Brain microvascular endothelial cell (primary cell): ENCODE data around the gene POC1A.
A peak's percentile ranks its signal among the peaks of the same experiment; 100 is the strongest.
"Not testable (repeated sequence)": the region's sequence is repeated elsewhere in the genome, so short reads cannot be mapped to it uniquely, and the experiment has no call there.

ENCODE experiments used
- DNase-seq: peaks from one replicate; pipeline ENCODE4 v3.0.0-alpha.2; 2020
- H3K27ac ChIP-seq: fragments of 250-450 bp; sonication (Bioruptor Pico); 2 replicates; pipeline ENCODE4 v1.5.1; 2020; ENCODE audit warnings: mild to moderate bottlenecking, moderate library complexity
- H3K27me3 ChIP-seq: fragments of 250-450 bp; sonication (Bioruptor Pico); replicated peaks from 2 replicates; pipeline ENCODE4 v1.5.1; 2020; ENCODE audit warnings: mild to moderate bottlenecking
- H3K36me3 ChIP-seq: fragments of 250-450 bp; sonication (Bioruptor Pico); replicated peaks from 2 replicates; pipeline ENCODE4 v1.5.1; 2020; ENCODE audit warnings: mild to moderate bottlenecking
- H3K4me3 ChIP-seq: 2 replicates; pipeline ENCODE4 v1.5.1; 2011; ENCODE audit warnings: low read depth, mild to moderate bottlenecking, control low read depth, low read length, moderate library complexity
- CTCF ChIP-seq: IDR thresholded peaks from 2 replicates; pipeline ENCODE4 v1.5.1; 2011; ENCODE audit warnings: low read depth, mild to moderate bottlenecking, moderate library complexity, low read length, control low read depth, inconsistent platforms; ENCODE audit errors: missing control alignments
- in situ Hi-C: cut with HindIII; loops from 2 replicates; pipeline ENCODE4 v1.10.0; 2017; ENCODE audit warnings: low sequenced_read_pairs, low pct_ligation_motif_present

POC1A gene

DNA sequence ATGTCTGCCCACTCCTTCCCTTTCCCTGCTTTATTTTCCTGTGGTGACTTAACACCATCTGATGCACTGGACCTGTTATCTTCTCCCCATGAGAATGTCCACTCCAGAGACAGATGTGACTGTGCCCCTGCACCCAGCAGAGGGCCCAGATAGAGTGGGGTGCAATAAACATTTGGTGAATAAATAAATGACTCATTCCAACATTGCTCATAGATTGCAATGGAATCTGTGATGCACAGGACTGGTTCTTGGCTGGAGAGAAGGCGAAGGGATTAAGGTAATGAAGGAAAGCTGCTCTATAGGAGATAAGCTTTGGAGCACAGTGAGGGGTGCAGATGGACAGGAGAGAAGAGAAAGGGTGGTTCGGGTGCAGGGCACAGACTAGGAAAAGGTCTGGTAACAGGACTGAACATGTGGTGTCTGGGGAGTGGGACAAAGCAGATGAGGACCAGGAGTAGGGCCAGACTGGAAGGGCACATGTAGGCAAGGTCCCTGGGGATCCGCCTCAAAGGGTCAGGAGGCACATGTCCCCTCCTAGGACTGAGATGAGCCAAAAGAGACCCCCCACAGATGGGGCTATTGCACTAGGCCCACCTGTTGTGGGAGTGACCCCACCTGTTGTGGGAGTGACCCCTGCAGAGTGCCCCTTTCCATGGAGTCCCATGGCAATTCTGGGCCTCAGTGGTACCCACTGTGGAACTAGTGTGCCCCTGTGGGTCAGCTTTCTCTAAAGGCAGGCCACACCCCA lies 17.5 kb upstream of the POC1A start:
- Histone ChIP-seq H3K36me3 (no peaks in the 10 kb centered on the region), H3K27ac (no peak overlapping the region), H3K4me3 (no peak overlapping the region), H3K27me3 (no peaks in the 10 kb centered on the region)
- peak; percentile 38 for DNase-seq
- TF ChIP-seq CTCF: no peak
- in situ Hi-C loops: no loop called here

GRCh38 chr3:52170217-52170616 lies 16.0 kb upstream of the POC1A start:
- DNase-seq, H3K4me3 ChIP-seq, in situ Hi-C loops: not testable (repeated sequence)

GRCh38 chr3:52167240-52167639 lies 13.0 kb upstream of the POC1A start:
- in situ Hi-C loops: no loop called here

More at GRCh38 chr3:52170217-52170616, 16.0 kb upstream of the POC1A start:
- not testable (repeated sequence) for H3K27me3 ChIP-seq, H3K27ac ChIP-seq, H3K36me3 ChIP-seq

GRCh38 chr3:52162250-52162872 lies 8.1 kb upstream of the POC1A start:
- H3K27ac ChIP-seq: no peak overlapping the region
- in situ Hi-C loops: no loop called here
- no peaks in the 10 kb centered on the region for H3K36me3 ChIP-seq
- no peak for TF ChIP-seq CTCF
- H3K27me3 ChIP-seq: no peaks in the 10 kb centered on the region
- H3K4me3 ChIP-seq: no peak overlapping the region
- DNase-seq: no peak

More at GRCh38 chr3:52167240-52167639, 13.0 kb upstream of the POC1A start:
- no peak overlapping the region for H3K4me3 ChIP-seq
- TF ChIP-seq CTCF: no peak
- DNase-seq: no peak
- H3K27me3 ChIP-seq: no peaks in the 10 kb centered on the region
- H3K36me3 ChIP-seq: no peaks in the 10 kb centered on the region
- no peak overlapping the region for H3K27ac ChIP-seq

GRCh38 chr3:52159503-52159902 lies 5.3 kb upstream of the POC1A start:
- TF ChIP-seq CTCF: no peak
- no peak overlapping the region for H3K27ac ChIP-seq
- in situ Hi-C loops: no loop called here

GRCh38 chr3:52155912-52156311 lies 1.7 kb upstream of the POC1A start:
- TF ChIP-seq CTCF: no peak
- H3K36me3 ChIP-seq: no peaks in the 10 kb centered on the region
- H3K4me3 ChIP-seq: no peak overlapping the region
- DNase-seq: no peak
- in situ Hi-C loops: no loop called here
- no peaks in the 10 kb centered on the region for H3K27me3 ChIP-seq
- no peak overlapping the region for H3K27ac ChIP-seq

More at GRCh38 chr3:52159503-52159902, 5.3 kb upstream of the POC1A start:
- Histone ChIP-seq H3K27me3 (no peaks in the 10 kb centered on the region), H3K4me3 (no peak overlapping the region), H3K36me3 (no peaks in the 10 kb centered on the region)
- DNase-seq: no peak
